H9 (cell line): Measurements from ENCODE around the gene SDK1. TPM values are rescaled to one million over a fixed set of nuclear protein-coding genes. Genes with fewer than 3 reads are reported as not detected.

ENCODE experiments used
- DNase-seq: peaks from one replicate; pipeline ENCODE4 v3.0.0-alpha.2; 2017
- H2AFZ ChIP-seq: one replicate; pipeline ENCODE4 v1.6.1; 2013; ENCODE audit warnings: mild to moderate bottlenecking, low read length, control low read depth, moderate library complexity
- H2AK5ac ChIP-seq: 2 replicates; pipeline ENCODE4 v1.6.1; 2013; ENCODE audit warnings: low read length, control low read depth, mixed read lengths; ENCODE audit not compliant: insufficient read length
- H2BK120ac ChIP-seq: one replicate; pipeline ENCODE4 v1.6.1; 2013; ENCODE audit warnings: low read depth, mild to moderate bottlenecking, low read length, control low read depth, inconsistent platforms; ENCODE audit not compliant: poor library complexity, severe bottlenecking
- H2BK12ac ChIP-seq: 2 replicates; pipeline ENCODE4 v1.6.1; 2013; ENCODE audit warnings: low read length, control low read depth, mixed read lengths, low read depth; ENCODE audit not compliant: insufficient read length
- H2BK15ac ChIP-seq: 2 replicates; pipeline ENCODE4 v1.6.1; 2013; ENCODE audit warnings: low read depth, low read length, control low read depth
- H2BK20ac ChIP-seq: one replicate; pipeline ENCODE4 v1.6.1; 2013; ENCODE audit warnings: low read depth, mild to moderate bottlenecking, low read length, control low read depth, inconsistent platforms; ENCODE audit not compliant: poor library complexity, severe bottlenecking
- H2BK5ac ChIP-seq: 2 replicates; pipeline ENCODE4 v1.6.1; 2013; ENCODE audit warnings: low read length, control low read depth, mixed read lengths; ENCODE audit not compliant: insufficient read length
- H3K14ac ChIP-seq: 2 replicates; pipeline ENCODE4 v1.6.1; 2013; ENCODE audit warnings: low read length, control low read depth; ENCODE audit not compliant: insufficient read depth
- H3K18ac ChIP-seq: 2 replicates; pipeline ENCODE4 v1.6.1; 2013; ENCODE audit warnings: low read depth, mild to moderate bottlenecking, mixed read lengths, low read length, control low read depth; ENCODE audit not compliant: insufficient read length
- H3K23ac ChIP-seq: 2 replicates; pipeline ENCODE4 v1.6.1; 2013; ENCODE audit warnings: low read length, control low read depth, mixed read lengths, low read depth; ENCODE audit not compliant: insufficient read length
- H3K23me2 ChIP-seq: 2 replicates; pipeline ENCODE4 v1.6.1; 2013; ENCODE audit warnings: low read depth, mild to moderate bottlenecking, mixed read lengths, low read length, control low read depth; ENCODE audit not compliant: insufficient read length, poor library complexity, severe bottlenecking
- H3K27ac ChIP-seq: 2 replicates; pipeline ENCODE4 v1.5.1; 2013; ENCODE audit warnings: low read length, control low read depth, mixed read lengths, low read depth; ENCODE audit not compliant: insufficient read length
- H3K27me3 ChIP-seq: 2 replicates; pipeline ENCODE4 v1.6.1; 2013; ENCODE audit warnings: low read length, control low read depth, inconsistent platforms; ENCODE audit not compliant: insufficient read depth
- H3K4ac ChIP-seq: 2 replicates; pipeline ENCODE4 v1.6.1; 2013; ENCODE audit warnings: low read depth, mild to moderate bottlenecking, control low read depth, inconsistent platforms, low read length, moderate library complexity
- H3K4me1 ChIP-seq: 2 replicates; pipeline ENCODE4 v1.6.1; 2013; ENCODE audit warnings: low read length, control low read depth, inconsistent platforms; ENCODE audit not compliant: insufficient read depth
- H3K4me2 ChIP-seq: 2 replicates; pipeline ENCODE4 v1.6.1; 2013; ENCODE audit warnings: low read length, control low read depth, mixed read lengths; ENCODE audit not compliant: insufficient read length, insufficient read depth
- H3K56ac ChIP-seq: 2 replicates; pipeline ENCODE4 v1.6.1; 2013; ENCODE audit warnings: low read depth, mild to moderate bottlenecking, mixed read lengths, low read length, control low read depth; ENCODE audit not compliant: insufficient read length
- H3K79me1 ChIP-seq: 2 replicates; pipeline ENCODE4 v1.6.1; 2013; ENCODE audit warnings: low read depth, mild to moderate bottlenecking, moderate library complexity, low read length, control low read depth, inconsistent platforms; ENCODE audit not compliant: insufficient read depth, poor library complexity, severe bottlenecking
- H3K79me2 ChIP-seq: 2 replicates; pipeline ENCODE4 v1.6.1; 2013; ENCODE audit warnings: low read length, control low read depth, inconsistent platforms; ENCODE audit not compliant: insufficient read depth
- H3K9ac ChIP-seq: 2 replicates; pipeline ENCODE4 v1.6.1; 2013; ENCODE audit warnings: low read length, control low read depth, mixed read lengths; ENCODE audit not compliant: insufficient read length; ENCODE audit errors: extremely low read depth
- H3K9me3 ChIP-seq: one replicate; pipeline ENCODE4 v1.6.1; 2013; ENCODE audit warnings: low read depth, low read length, inconsistent platforms; ENCODE audit not compliant: control insufficient read depth
- H3T11ph ChIP-seq: one replicate; pipeline ENCODE4 v1.6.1; 2013; ENCODE audit warnings: mild to moderate bottlenecking, low read length, control low read depth, inconsistent platforms
- H4K20me1 ChIP-seq: one replicate; pipeline ENCODE4 v1.6.1; 2013; ENCODE audit not compliant: control insufficient read depth, insufficient read length, insufficient read depth
- H4K5ac ChIP-seq: 2 replicates; pipeline ENCODE4 v1.6.1; 2013; ENCODE audit warnings: low read depth, mild to moderate bottlenecking, mixed read lengths, low read length, control low read depth; ENCODE audit not compliant: insufficient read length
- H4K8ac ChIP-seq: replicated peaks from 2 replicates; pipeline ENCODE4 v1.6.1; 2013; ENCODE audit warnings: low read length, control low read depth, mixed read lengths, low read depth; ENCODE audit not compliant: insufficient read length
- H4K91ac ChIP-seq: 2 replicates; pipeline ENCODE4 v1.6.1; 2013; ENCODE audit warnings: low read depth, mild to moderate bottlenecking, moderate library complexity, mixed read lengths, low read length, control low read depth; ENCODE audit not compliant: insufficient read length
- H3K27ac Mint-ChIP-seq, 3 experiments: 2 replicates in 2 of 3; 3 replicates in 1 of 3; pipeline ENCODE4 v1.8.0; 2020 to 2021; ENCODE audit warnings: mixed read lengths in 3 of 3, mild to moderate bottlenecking in 1 of 3, moderate library complexity in 1 of 3
- H3K27me3 Mint-ChIP-seq: 2 replicates; pipeline ENCODE4 v1.8.0; 2021; ENCODE audit warnings: low read depth, mild to moderate bottlenecking, moderate library complexity, mixed read lengths
- H3K36me3 Mint-ChIP-seq, 3 experiments: 2 replicates in 2 of 3; 3 replicates in 1 of 3; pipeline ENCODE4 v1.8.0; 2020 to 2021; ENCODE audit warnings: low read depth in 3 of 3, mixed read lengths in 3 of 3; ENCODE audit not compliant: insufficient read depth in 1 of 3
- H3K4me1 Mint-ChIP-seq, 2 experiments: 2 replicates each; pipeline ENCODE4 v1.8.0; 2020; ENCODE audit warnings: mixed read lengths in 2 of 2
- H3K4me3 Mint-ChIP-seq, 2 experiments: 2 replicates in 1 of 2; 3 replicates in 1 of 2; pipeline ENCODE4 v1.8.0; 2020 to 2021; ENCODE audit warnings: mild to moderate bottlenecking in 2 of 2, mixed read lengths in 2 of 2, moderate library complexity in 1 of 2
- H3K9me3 Mint-ChIP-seq, 2 experiments: 2 replicates in 1 of 2; 3 replicates in 1 of 2; pipeline ENCODE4 v1.8.0; 2020; ENCODE audit warnings: mild to moderate bottlenecking in 2 of 2, mixed read lengths in 2 of 2, moderate library complexity in 1 of 2
- WGBS: extraction: QIAGEN DNeasy Blood & Tissue Kit; methylation state at CpG from one replicate; pipeline ENCODE4 v1.1.7; 2013; ENCODE audit warnings: missing lambda C conversion rate, low lambda C conversion rate, mixed read lengths; ENCODE audit not compliant: insufficient read length; ENCODE audit errors: extremely low coverage; 5-methylcytosine and 5-hydroxymethylcytosine counted together
- total RNA-seq: library from RNA; stranded (reverse); gene quantifications from 2 replicates; pipeline ENCODE4 v1.2.1, GENCODE V29; 2021
- TF ChIP-seq, protein P1 (sequence below): fragments of 200-600 bp; sonication (generic); conservative IDR thresholded peaks from 3 replicates; pipeline ENCODE4 v1.8.0; 2021; ENCODE audit warnings: antibody characterized with exemption, mild to moderate bottlenecking

SDK1 gene
- total RNA-seq, 1 experiment from 2014 or later = 8.7 TPM

DNA sequence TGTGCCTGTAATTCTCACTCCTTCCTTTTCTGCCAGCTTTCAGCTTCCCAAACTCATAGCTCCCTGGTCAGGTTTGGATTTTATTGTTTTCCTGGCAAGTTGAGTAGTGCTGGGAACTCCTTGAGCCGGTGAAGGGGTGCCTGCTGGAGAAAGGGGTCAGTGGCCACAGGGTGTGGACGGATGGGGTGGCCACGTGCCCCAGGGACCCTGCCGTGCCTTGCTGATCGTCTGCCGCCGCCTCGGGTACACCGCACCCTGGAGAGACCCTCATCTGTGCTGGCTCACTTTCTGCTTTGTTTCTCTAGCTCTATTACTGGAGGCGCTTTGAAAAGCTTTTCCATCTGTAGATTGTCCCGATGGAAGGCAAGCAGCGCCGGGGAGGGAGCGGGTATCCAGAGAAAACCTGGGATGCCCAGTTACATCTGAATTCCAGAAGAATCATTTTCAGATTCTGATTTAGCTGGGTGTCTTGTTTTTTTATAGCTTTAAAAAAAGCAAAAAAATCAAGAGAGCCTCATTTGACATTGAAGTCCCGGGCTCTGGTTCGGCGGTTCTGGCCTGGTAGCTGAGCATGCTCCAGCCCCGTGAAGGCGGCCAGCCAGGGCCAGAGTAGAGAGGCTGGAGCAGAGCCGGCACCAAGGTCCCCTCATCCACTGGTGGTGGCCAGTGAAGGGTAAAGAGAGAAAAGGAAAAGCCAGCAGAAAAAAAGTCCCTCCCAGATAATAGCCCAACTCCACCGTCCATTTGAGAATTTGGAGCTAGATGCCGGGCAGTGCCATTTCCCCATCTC lies 870.1 kb downstream of the SDK1 start:
- no peak overlapping the region for H3T11ph ChIP-seq
- no peaks in the 10 kb centered on the region for H3K9me3 Mint-ChIP-seq
- peaks cover 3% of the 10 kb centered on the region for H4K20me1 ChIP-seq
- H3K14ac ChIP-seq = no peak overlapping the region
- H3K27me3 Mint-ChIP-seq = no peaks in the 10 kb centered on the region
- no CpG with 5 or more reads among the region's 22 CpGs for WGBS
- peaks cover 0 to 1% (median 0%) of the 10 kb centered on the region in 3 experiments; a peak in 1 of 7 replicates for H3K36me3 Mint-ChIP-seq
- no peak overlapping the region for H3K9ac ChIP-seq
- no peak for DNase-seq
- no peak overlapping the region for H2BK15ac ChIP-seq
- no peak overlapping the region for H2BK20ac ChIP-seq
- H3K4me1 ChIP-seq = no peaks in the 10 kb centered on the region
- no peak overlapping the region for H3K18ac ChIP-seq
- no peak overlapping the region for H2BK12ac ChIP-seq
- H3K27ac Mint-ChIP-seq = no peak overlapping the region
- H2AK5ac ChIP-seq = no peak overlapping the region
- H4K8ac ChIP-seq = no peak overlapping the region
- no peak overlapping the region for H3K4me3 Mint-ChIP-seq
- no peak overlapping the region for H3K4me2 ChIP-seq
- no peak overlapping the region for H3K23ac ChIP-seq
- no peak overlapping the region for H2BK5ac ChIP-seq
- no peak overlapping the region for H4K91ac ChIP-seq
- H2AFZ ChIP-seq = no peak overlapping the region
- no peak overlapping the region for H3K4ac ChIP-seq
- no peaks in the 10 kb centered on the region for H3K79me1 ChIP-seq
- no peak overlapping the region for H3K27ac ChIP-seq
- TF ChIP-seq, protein P1, sequence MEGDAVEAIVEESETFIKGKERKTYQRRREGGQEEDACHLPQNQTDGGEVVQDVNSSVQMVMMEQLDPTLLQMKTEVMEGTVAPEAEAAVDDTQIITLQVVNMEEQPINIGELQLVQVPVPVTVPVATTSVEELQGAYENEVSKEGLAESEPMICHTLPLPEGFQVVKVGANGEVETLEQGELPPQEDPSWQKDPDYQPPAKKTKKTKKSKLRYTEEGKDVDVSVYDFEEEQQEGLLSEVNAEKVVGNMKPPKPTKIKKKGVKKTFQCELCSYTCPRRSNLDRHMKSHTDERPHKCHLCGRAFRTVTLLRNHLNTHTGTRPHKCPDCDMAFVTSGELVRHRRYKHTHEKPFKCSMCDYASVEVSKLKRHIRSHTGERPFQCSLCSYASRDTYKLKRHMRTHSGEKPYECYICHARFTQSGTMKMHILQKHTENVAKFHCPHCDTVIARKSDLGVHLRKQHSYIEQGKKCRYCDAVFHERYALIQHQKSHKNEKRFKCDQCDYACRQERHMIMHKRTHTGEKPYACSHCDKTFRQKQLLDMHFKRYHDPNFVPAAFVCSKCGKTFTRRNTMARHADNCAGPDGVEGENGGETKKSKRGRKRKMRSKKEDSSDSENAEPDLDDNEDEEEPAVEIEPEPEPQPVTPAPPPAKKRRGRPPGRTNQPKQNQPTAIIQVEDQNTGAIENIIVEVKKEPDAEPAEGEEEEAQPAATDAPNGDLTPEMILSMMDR = no peak
- H3K27me3 ChIP-seq = no peaks in the 10 kb centered on the region
- no peak overlapping the region for H4K5ac ChIP-seq
- no peak overlapping the region for H2BK120ac ChIP-seq
- H3K23me2 ChIP-seq = no peaks in the 10 kb centered on the region
- H3K79me2 ChIP-seq = no peaks in the 10 kb centered on the region
- H3K9me3 ChIP-seq = no peaks in the 10 kb centered on the region
- no peak overlapping the region for H3K56ac ChIP-seq
- H3K4me1 Mint-ChIP-seq = peaks cover 18 to 20% of the 10 kb centered on the region in 2 experiments
